Endothelial cell of umbilical vein (primary cell): Measurements from ENCODE around the gene RHOV.

ENCODE experiments used
- EZH2 ChIP-seq: IDR thresholded peaks from 2 replicates; pipeline ENCODE4 v1.6.1; 2012; ENCODE audit warnings: borderline replicate concordance, low read depth, mild to moderate bottlenecking, moderate library complexity, low read length, inconsistent platforms; ENCODE audit not compliant: severe bottlenecking
- GATA2 ChIP-seq: IDR thresholded peaks from 2 replicates; pipeline ENCODE4 v1.7.0; 2011; ENCODE audit warnings: low read depth, mild to moderate bottlenecking, moderate library complexity, mixed read lengths, low read length; ENCODE audit not compliant: insufficient read length, insufficient read depth
- JUN ChIP-seq: IDR thresholded peaks from 2 replicates; pipeline ENCODE4 v1.6.1; 2011; ENCODE audit warnings: borderline replicate concordance, low read depth; ENCODE audit not compliant: insufficient read length, insufficient read depth
- MYC ChIP-seq: IDR thresholded peaks from one replicate; pipeline ENCODE4 v1.6.1; 2011; ENCODE audit warnings: mild to moderate bottlenecking, low read depth, low read length
- POLR2A ChIP-seq: IDR thresholded peaks from 2 replicates; pipeline ENCODE4 v1.6.1; 2012; ENCODE audit warnings: low read depth, mild to moderate bottlenecking, control low read depth, low read length
- POLR2AphosphoS5 ChIP-seq: IDR thresholded peaks from 2 replicates; pipeline ENCODE4 v1.6.1; 2012; ENCODE audit warnings: low read depth, mild to moderate bottlenecking, control low read depth, low read length, moderate library complexity; ENCODE audit not compliant: insufficient read depth
- TF ChIP-seq, protein P1 (sequence below), 2 donors: IDR thresholded peaks; 1 replicate in 1 of 2; 2 replicates in 1 of 2; pipeline ENCODE4 v1.5.1; 2011; ENCODE audit warnings: low read length in 2 of 2, mild to moderate bottlenecking in 2 of 2, moderate library complexity in 2 of 2, control low read depth in 1 of 2, inconsistent platforms in 1 of 2, low read depth in 1 of 2; ENCODE audit not compliant: insufficient read depth in 1 of 2; ENCODE audit errors: extremely low read depth in 1 of 2
- TF ChIP-seq, protein P2 (sequence below): IDR thresholded peaks from 2 replicates; pipeline ENCODE4 v1.6.1; 2011; ENCODE audit not compliant: insufficient read depth, insufficient read length

DNA sequence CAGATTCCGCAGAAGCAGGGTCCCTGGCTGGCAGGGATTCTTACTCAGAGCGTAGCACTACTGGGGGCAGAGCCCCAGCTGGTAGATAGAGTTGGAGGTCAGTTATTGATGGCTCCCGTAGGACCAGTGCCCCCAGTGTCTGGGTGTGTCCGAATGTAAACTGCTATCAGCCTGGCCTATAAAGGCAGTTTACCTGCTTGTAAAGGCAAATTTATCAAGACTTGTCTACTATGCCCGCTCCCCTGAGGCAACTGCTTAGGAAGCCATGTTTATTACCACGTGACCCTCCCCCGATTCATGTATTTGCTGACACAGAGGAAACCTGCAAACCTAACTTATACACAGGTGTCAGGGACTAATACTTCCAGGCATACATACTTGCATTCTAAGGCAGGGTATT, 44.9 kb downstream of the RHOV start:
- no peak for TF ChIP-seq POLR2A
- TF ChIP-seq, protein P1, sequence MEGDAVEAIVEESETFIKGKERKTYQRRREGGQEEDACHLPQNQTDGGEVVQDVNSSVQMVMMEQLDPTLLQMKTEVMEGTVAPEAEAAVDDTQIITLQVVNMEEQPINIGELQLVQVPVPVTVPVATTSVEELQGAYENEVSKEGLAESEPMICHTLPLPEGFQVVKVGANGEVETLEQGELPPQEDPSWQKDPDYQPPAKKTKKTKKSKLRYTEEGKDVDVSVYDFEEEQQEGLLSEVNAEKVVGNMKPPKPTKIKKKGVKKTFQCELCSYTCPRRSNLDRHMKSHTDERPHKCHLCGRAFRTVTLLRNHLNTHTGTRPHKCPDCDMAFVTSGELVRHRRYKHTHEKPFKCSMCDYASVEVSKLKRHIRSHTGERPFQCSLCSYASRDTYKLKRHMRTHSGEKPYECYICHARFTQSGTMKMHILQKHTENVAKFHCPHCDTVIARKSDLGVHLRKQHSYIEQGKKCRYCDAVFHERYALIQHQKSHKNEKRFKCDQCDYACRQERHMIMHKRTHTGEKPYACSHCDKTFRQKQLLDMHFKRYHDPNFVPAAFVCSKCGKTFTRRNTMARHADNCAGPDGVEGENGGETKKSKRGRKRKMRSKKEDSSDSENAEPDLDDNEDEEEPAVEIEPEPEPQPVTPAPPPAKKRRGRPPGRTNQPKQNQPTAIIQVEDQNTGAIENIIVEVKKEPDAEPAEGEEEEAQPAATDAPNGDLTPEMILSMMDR (IDR thresholded peaks at IDR 0.05; ENCODE audit: extremely low read depth in 1 of 2, insufficient read depth in 1 of 2, low read depth in 1 of 2, low read length in 2 of 2), result no peak
- no peak for TF ChIP-seq POLR2AphosphoS5
- no peak for TF ChIP-seq EZH2
- TF ChIP-seq GATA2, result no peak
- TF ChIP-seq, protein P2, sequence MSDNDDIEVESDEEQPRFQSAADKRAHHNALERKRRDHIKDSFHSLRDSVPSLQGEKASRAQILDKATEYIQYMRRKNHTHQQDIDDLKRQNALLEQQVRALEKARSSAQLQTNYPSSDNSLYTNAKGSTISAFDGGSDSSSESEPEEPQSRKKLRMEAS, result no peak
- TF ChIP-seq MYC, result no peak
- no peak for TF ChIP-seq JUN
